Putamen (tissue), 1 donor: Measurements from ENCODE around the gene TRIM3.

Source experiments
- DNase-seq: peaks from one replicate; pipeline ENCODE4 v3.0.0-alpha.2; 2016; ENCODE audit warnings: low spot score

The TRIM3 gene

GRCh38 chr11:6437993-6438392 lies 35.7 kb downstream of the TRIM3 start:
- DNase-seq: no peak

GRCh38 chr11:6437423-6437822 lies 36.3 kb downstream of the TRIM3 start:
- DNase-seq: no peak

DNA sequence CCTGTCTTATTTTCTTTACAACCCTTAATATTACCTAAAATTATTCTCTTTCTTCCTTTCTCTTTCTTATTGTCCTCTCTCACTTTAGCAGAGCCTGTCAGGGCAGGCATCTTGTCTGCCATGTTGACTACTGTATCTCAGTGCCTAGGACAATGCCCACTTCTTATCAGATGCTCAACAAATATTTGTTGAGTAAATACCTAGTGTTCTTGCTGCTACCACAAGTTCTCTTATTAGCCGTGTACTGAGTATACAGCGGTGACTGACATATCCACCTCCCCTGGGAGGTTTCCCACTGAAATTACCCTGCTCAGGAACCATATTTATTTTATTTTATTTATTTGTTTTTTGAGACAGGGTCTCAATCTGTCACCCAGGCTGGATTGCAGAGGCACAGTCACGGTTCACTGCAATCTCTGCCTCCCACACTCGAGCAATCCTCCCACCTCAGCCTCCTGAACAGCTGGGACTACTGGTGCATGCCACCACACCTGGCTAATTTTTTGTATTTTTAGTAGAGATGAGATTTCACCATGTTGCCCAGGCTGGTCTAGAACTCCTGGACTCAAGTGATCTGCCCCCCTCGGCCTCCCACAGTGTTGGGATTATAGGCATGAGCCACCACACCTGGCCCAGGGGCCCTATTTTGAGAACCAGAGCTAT lies 39.6 kb downstream of the TRIM3 start:
- no peak for DNase-seq

- no peak for DNase-seq
Observed at GRCh38 chr11:6431861-6432260, 41.9 kb downstream of the TRIM3 start.

GRCh38 chr11:6427516-6427915 lies 46.2 kb downstream of the TRIM3 start:
- DNase-seq: no peak

DNA sequence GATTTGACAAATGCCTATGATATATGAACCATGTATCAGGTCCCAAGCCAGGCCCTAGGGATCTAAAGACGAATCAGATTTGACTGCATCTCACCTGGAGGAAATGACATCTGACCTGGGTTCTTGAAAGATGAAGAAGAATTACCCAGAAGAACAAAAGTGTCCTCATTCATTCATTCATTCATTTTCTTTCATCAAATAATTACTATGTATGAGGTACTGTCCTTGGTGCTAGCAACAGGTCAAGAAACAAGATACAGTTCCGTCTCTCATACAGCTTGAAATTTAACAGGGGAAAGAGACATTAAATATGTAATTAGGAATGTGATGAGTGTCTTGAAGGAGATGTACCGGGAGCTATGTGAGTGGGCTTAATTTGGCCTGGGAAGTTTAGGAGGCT lies 53.1 kb downstream of the TRIM3 start:
- DNase-seq: no peak

DNA sequence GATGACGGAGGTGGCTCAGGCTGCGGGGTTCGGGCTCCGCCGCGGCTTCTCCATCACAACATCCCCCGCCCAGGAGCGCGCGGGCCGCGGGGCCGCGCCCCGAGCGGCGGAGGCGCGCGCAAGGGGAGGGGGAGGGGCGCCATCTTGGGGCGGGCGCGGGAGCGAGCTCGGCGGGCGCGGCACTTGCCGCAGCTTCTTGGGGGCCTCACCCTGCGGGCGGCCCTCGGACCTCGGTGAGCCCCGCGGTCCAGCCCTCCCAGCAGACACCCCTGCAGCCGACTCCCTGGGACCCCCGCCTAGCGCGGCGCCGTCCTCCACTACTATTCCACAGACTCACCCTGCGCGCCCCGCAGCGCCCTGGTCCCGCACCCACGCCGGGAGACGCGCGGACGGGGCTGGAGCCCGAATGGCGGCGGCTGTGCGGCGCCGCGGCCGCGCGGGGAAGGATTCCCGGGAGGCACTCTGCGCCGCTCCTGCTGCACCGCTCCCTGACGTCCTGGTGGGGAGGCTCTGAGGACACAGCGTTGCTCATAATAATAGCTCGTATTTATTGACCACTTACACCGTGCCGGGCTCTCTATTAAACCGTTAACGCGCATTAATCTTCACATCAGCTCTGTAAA lies 54.6 kb downstream of the TRIM3 start, which contains the start of gene APBB1:
APBB1 (minus strand) TSS at position 86 of the 623 bp plus-strand sequence. CDS start 7,747 bp downstream, outside the sequence.
- peak; percentile 83 for DNase-seq

DNA sequence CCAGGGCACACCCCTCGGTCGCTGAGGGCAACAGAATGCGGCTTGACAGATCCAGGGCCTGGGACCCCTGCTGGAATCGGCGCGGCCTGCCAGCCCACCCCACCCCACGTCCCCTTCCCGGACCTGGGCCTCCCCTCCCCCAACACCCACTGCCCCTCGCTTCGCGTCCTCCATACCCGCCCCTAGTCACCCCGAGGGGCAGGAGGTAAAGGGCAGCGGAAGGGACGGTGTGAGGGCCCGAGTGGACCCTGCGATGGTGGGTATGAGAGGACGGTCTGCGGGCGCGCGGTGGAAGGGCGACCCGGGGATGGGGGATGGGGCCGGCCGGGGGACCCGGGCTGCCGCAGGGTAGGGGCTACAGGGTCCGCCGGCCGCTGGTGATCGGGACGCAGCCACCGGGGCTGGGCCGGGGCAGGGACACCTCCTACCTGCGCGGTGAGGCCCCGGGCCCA lies 55.2 kb downstream of the TRIM3 start:
- DNase-seq: no peak

GRCh38 chr11:6417907-6418556 lies 55.7 kb downstream of the TRIM3 start:
- no peak for DNase-seq

- no peak for DNase-seq
Observed at GRCh38 chr11:6415797-6416196, 57.9 kb downstream of the TRIM3 start.

GRCh38 chr11:6414874-6415328 lies 58.8 kb downstream of the TRIM3 start:
- DNase-seq: no peak

DNA sequence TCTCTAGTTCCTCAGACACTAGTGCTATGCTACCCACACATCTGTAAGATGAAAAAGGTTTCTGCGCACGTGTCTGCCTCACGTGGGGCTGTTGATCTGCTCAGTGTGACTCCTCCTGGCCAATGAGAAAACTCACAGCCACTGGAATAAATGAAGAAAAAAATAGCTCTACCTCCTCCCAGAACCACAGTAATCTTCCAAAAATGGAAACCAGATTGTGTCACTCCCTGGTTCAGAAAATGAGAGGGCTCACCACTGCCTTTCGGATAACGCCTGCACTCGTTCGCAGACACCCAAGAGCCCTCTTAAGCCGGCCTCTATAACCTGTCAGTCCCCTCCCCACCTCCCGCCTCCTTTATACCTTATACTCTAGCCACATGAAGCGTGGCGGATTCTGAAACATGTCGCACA lies 59.9 kb downstream of the TRIM3 start:
- peak; percentile 77 for DNase-seq

- DNase-seq: peak; percentile 92
Observed at GRCh38 chr11:6411594-6412031, 62.1 kb downstream of the TRIM3 start.

GRCh38 chr11:6410695-6411430 lies 62.9 kb downstream of the TRIM3 start:
- DNase-seq: peak; percentile 78

- DNase-seq: no peak
Observed at GRCh38 chr11:6406370-6406769, 67.4 kb downstream of the TRIM3 start.

GRCh38 chr11:6405846-6406245 lies 67.9 kb downstream of the TRIM3 start:
- DNase-seq: no peak

GRCh38 chr11:6405052-6405667 lies 68.6 kb downstream of the TRIM3 start:
- no peak for DNase-seq

GRCh38 chr11:6404342-6405051 lies 69.2 kb downstream of the TRIM3 start:
- DNase-seq: peak; percentile 62

- DNase-seq: no peak
Observed at GRCh38 chr11:6403539-6403938, 70.2 kb downstream of the TRIM3 start.

DNA sequence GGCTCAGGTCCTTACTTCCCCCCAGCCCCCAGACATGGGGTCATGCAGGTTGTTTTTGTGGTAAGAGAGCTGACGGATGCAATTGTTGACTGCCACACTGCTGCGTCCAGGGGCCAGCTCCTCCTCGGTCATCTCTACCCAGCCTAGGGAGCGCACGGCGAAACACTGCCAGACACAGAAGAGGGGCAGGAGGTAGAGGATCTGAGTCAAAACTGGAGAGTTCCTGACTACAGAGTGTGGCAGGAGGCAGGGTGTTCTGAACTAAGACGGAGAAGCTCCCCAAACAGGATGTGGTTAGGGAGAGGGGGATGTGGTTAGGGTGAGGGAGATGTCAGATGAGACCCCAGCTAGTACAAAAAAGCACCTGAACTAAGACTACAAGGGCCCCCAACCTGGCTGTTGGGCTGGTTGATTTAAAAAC lies 71.2 kb downstream of the TRIM3 start:
- no peak for DNase-seq

- no peak for DNase-seq
Observed at GRCh38 chr11:6402061-6402470, 71.7 kb downstream of the TRIM3 start.
